Measurements from ENCODE around the gene SLC2A4RG. TPM values are rescaled to one million over a fixed set of nuclear protein-coding genes. Genes with fewer than 3 reads are reported as not detected.

The SLC2A4RG gene
- total and polyA plus RNA-seq, 2 of the 13 experiments (the other 11 are each of a cell fraction or from before 2014, with no cell fraction given): 91.4 to 95.9 TPM

DNA sequence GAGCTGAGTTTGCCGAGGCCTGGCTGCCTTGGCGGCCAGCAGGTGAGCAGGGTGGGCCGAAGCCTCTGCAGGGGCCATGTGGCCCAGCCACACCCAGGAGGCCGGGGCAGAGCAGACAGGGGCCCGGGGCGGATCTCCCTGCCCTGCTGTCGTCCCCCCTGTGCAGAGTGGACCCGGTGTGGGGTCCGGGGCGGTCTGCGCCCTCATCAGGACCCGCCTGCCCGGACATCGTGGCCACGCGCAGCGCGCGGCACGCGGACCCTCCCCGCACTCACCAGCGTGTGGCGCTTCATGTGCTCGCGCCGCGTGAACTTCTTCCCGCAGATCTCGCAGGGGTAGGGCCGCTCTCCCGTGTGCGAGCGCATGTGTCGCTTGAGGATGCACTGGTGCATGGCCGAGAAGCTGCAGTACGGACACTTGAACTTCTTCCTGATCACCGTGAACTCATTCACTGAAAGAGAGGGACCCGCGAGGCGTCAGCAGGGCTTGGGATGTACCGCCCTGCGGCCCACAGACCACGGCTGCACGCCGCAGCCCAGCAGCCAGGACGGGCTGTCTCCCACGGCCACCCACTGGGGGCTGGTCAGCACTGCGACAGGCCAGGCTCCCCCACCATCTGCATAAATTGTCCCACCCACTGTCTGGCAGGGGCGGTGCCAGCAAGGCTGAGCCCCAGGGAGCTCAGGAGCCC, 13.0 kb downstream of the SLC2A4RG start (continued):
- TF ChIP-seq CCAR2 (optimal IDR thresholded peaks at IDR 0.05; ENCODE audit: low read depth, low read length): no peak
- 0 out of 2 replicates have a peak, but pooled peaks have one; percentile 22 for TF ChIP-seq ZFY (CRISPR knock-in tag; IDR thresholded peaks at IDR 0.05)
- no peak for TF ChIP-seq SYNCRIP (IDR thresholded peaks at IDR 0.05; ENCODE audit: insufficient read depth, low read depth, low read length)
- TF ChIP-seq ZFP41 (CRISPR knock-in tag; IDR thresholded peaks at IDR 0.05; ENCODE audit: borderline replicate concordance): no peak
- TF ChIP-seq KIAA2018 (CRISPR knock-in tag; IDR thresholded peaks at IDR 0.05; ENCODE audit: borderline replicate concordance): no peak
- TF ChIP-seq, protein P1, sequence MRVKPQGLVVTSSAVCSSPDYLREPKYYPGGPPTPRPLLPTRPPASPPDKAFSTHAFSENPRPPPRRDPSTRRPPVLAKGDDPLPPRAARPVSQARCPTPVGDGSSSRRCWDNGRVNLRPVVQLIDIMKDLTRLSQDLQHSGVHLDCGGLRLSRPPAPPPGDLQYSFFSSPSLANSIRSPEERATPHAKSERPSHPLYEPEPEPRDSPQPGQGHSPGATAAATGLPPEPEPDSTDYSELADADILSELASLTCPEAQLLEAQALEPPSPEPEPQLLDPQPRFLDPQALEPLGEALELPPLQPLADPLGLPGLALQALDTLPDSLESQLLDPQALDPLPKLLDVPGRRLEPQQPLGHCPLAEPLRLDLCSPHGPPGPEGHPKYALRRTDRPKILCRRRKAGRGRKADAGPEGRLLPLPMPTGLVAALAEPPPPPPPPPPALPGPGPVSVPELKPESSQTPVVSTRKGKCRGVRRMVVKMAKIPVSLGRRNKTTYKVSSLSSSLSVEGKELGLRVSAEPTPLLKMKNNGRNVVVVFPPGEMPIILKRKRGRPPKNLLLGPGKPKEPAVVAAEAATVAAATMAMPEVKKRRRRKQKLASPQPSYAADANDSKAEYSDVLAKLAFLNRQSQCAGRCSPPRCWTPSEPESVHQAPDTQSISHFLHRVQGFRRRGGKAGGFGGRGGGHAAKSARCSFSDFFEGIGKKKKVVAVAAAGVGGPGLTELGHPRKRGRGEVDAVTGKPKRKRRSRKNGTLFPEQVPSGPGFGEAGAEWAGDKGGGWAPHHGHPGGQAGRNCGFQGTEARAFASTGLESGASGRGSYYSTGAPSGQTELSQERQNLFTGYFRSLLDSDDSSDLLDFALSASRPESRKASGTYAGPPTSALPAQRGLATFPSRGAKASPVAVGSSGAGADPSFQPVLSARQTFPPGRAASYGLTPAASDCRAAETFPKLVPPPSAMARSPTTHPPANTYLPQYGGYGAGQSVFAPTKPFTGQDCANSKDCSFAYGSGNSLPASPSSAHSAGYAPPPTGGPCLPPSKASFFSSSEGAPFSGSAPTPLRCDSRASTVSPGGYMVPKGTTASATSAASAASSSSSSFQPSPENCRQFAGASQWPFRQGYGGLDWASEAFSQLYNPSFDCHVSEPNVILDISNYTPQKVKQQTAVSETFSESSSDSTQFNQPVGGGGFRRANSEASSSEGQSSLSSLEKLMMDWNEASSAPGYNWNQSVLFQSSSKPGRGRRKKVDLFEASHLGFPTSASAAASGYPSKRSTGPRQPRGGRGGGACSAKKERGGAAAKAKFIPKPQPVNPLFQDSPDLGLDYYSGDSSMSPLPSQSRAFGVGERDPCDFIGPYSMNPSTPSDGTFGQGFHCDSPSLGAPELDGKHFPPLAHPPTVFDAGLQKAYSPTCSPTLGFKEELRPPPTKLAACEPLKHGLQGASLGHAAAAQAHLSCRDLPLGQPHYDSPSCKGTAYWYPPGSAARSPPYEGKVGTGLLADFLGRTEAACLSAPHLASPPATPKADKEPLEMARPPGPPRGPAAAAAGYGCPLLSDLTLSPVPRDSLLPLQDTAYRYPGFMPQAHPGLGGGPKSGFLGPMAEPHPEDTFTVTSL (CRISPR knock-in tag; IDR thresholded peaks at IDR 0.05; ENCODE audit: borderline replicate concordance): no peak
- TF ChIP-seq NRL (CRISPR knock-in tag; IDR thresholded peaks at IDR 0.05; ENCODE audit: borderline replicate concordance): no peak
- no peak; the same call in 1 of the 2 replicates for TF ChIP-seq ZNF280B (CRISPR knock-in tag; IDR thresholded peaks at IDR 0.05; ENCODE audit: borderline replicate concordance)
- TF ChIP-seq RARA (CRISPR knock-in tag; IDR thresholded peaks at IDR 0.05): no peak
- TF ChIP-seq, protein P2, sequence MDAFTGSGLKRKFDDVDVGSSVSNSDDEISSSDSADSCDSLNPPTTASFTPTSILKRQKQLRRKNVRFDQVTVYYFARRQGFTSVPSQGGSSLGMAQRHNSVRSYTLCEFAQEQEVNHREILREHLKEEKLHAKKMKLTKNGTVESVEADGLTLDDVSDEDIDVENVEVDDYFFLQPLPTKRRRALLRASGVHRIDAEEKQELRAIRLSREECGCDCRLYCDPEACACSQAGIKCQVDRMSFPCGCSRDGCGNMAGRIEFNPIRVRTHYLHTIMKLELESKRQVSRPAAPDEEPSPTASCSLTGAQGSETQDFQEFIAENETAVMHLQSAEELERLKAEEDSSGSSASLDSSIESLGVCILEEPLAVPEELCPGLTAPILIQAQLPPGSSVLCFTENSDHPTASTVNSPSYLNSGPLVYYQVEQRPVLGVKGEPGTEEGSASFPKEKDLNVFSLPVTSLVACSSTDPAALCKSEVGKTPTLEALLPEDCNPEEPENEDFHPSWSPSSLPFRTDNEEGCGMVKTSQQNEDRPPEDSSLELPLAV (CRISPR knock-in tag; conservative IDR thresholded peaks at IDR 0.05; ENCODE audit: low read depth): no peak
- TF ChIP-seq RFX5 (IDR thresholded peaks at IDR 0.05; ENCODE audit: low read depth, low read length): no peak

All from HepG2 (cell line).